Smooth muscle cell (in vitro differentiated cells): ENCODE results near the gene MEIOB. TPM values are rescaled to one million over a fixed set of nuclear protein-coding genes. Genes with fewer than 3 reads are reported as not detected.

Source experiments
- DNase-seq: peaks from one replicate; lab custom pipeline; 2025; ENCODE audit not compliant: unreplicated experiment; lab: John Stamatoyannopoulos, UW
- H2AFZ ChIP-seq: fragments of 200-600 bp; sonication (generic); 2 replicates; pipeline ENCODE4 v1.6.0; 2016; ENCODE audit warnings: antibody characterized with exemption, low read depth, mild to moderate bottlenecking
- H3F3A ChIP-seq: fragments of 200-600 bp; sonication (generic); 2 replicates; pipeline ENCODE4 v1.6.0; 2017; ENCODE audit warnings: antibody characterized with exemption, low read depth
- H3K27ac ChIP-seq: fragments of 200-600 bp; sonication (generic); 2 replicates; pipeline ENCODE4 v1.5.1; 2016; ENCODE audit warnings: low read depth, mild to moderate bottlenecking
- H3K27me3 ChIP-seq: fragments of 200-600 bp; sonication (generic); 2 replicates; pipeline ENCODE4 v1.6.1; 2016; ENCODE audit warnings: low read depth, mild to moderate bottlenecking
- H3K36me3 ChIP-seq: fragments of 200-600 bp; sonication (generic); 2 replicates; pipeline ENCODE4 v1.5.1; 2016; ENCODE audit warnings: low read depth
- H3K4me1 ChIP-seq: fragments of 200-600 bp; sonication (generic); 2 replicates; pipeline ENCODE4 v1.5.1; 2016; ENCODE audit warnings: low read depth
- H3K4me2 ChIP-seq: fragments of 200-600 bp; sonication (generic); 2 replicates; pipeline ENCODE4 v1.6.0; 2016; ENCODE audit warnings: mild to moderate bottlenecking
- H3K4me3 ChIP-seq: fragments of 200-600 bp; sonication (generic); 2 replicates; pipeline ENCODE4 v1.5.1; 2016; ENCODE audit warnings: mild to moderate bottlenecking
- H3K79me2 ChIP-seq: fragments of 200-600 bp; sonication (generic); 2 replicates; pipeline ENCODE4 v1.6.0; 2016; ENCODE audit warnings: low read depth, mild to moderate bottlenecking
- H3K9ac ChIP-seq: fragments of 200-600 bp; sonication (generic); 2 replicates; pipeline ENCODE4 v1.6.0; 2016; ENCODE audit warnings: low read depth
- H3K9me3 ChIP-seq: fragments of 200-600 bp; sonication (generic); replicated peaks from 2 replicates; pipeline ENCODE4 v1.5.1; 2016; ENCODE audit warnings: low read depth
- H4K20me1 ChIP-seq: fragments of 200-600 bp; sonication (generic); 2 replicates; pipeline ENCODE4 v1.6.0; 2016; ENCODE audit warnings: low read depth
- WGBS: methylation state at CpG from one replicate; pipeline ENCODE4 v1.1.7; 2016; ENCODE audit warnings: low lambda C conversion rate; 5-methylcytosine and 5-hydroxymethylcytosine counted together
- polyA plus RNA-seq: library from polyadenylated mRNA; unstranded; fragments of >200 nt; fragmentation: Nextera tagmentation; extraction: Ambion mirVana; gene quantifications from 2 replicates; pipeline ENCODE4 v1.2.1, GENCODE V29; 2016
- total RNA-seq: library from RNA; depleted of rRNA; stranded (reverse); fragments of >200 nt; gene quantifications from 2 replicates; pipeline ENCODE4 v1.2.3, GENCODE V29; 2014
- TF ChIP-seq, protein P1 (sequence below): fragments of 200-600 bp; sonication (generic); IDR thresholded peaks from 2 replicates; pipeline ENCODE4 v1.5.1; 2017; ENCODE audit warnings: borderline replicate concordance, mild to moderate bottlenecking, antibody characterized with exemption; ENCODE audit not compliant: insufficient read depth, poor library complexity, severe bottlenecking

MEIOB gene
- total and polyA plus RNA-seq, 2 experiments from 2014 or later, result 0.18 to 1.7 TPM

DNA sequence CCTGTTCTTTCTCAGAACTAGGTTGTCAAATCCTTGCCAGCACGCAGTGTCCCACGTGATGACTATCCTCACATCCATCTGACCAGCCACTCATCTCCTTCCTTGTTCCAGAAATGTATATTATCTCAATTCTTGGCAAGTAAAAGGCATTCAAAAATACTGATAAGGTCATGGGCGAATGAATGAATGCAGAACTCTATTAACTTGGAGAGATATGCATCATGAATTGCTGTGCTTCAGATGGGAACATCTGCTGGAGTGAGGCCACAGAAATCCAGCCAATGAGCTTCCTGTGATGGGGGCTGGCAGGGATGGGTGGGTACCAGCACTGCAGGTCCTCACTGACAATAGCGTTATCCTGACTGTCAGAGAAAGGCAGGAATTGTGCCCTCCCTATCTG is 26.0 kb downstream of the MEIOB start:
- no peaks in the 10 kb centered on the region for H4K20me1 ChIP-seq

DNA sequence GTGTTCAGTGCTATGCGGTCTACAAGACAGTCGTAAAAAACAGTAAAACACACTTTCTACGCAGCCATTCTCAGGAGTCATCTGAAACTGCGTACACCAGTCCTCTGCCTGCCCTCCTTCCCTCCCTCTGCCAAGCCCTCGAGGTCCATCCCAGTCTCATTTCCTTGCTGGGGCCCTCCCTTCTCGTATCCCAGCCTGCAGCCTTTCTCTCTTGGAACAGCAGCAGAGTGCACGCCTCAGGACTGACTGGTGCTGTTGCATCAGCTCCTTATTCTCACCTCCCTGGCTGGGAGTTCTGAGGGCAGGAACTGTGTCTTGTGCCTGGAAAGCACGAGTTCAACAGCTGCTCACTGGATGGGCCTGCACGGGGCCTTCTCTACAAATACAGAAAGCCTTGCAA is 32.4 kb downstream of the MEIOB start:
- Histone ChIP-seq H3K27ac (no peak overlapping the region), H3K9me3 (no peaks in the 10 kb centered on the region), H4K20me1 (no peaks in the 10 kb centered on the region), H3K4me3 (no peak overlapping the region), H3K36me3 (no peaks in the 10 kb centered on the region), H2AFZ (no peak overlapping the region), H3K4me2 (no peak overlapping the region), H3F3A (peaks cover 4% of the 10 kb centered on the region), H3K4me1 (no peaks in the 10 kb centered on the region), H3K27me3 (peaks cover 4% of the 10 kb centered on the region), H3K79me2 (no peaks in the 10 kb centered on the region), H3K9ac (no peak overlapping the region)
- TF ChIP-seq, protein P1, sequence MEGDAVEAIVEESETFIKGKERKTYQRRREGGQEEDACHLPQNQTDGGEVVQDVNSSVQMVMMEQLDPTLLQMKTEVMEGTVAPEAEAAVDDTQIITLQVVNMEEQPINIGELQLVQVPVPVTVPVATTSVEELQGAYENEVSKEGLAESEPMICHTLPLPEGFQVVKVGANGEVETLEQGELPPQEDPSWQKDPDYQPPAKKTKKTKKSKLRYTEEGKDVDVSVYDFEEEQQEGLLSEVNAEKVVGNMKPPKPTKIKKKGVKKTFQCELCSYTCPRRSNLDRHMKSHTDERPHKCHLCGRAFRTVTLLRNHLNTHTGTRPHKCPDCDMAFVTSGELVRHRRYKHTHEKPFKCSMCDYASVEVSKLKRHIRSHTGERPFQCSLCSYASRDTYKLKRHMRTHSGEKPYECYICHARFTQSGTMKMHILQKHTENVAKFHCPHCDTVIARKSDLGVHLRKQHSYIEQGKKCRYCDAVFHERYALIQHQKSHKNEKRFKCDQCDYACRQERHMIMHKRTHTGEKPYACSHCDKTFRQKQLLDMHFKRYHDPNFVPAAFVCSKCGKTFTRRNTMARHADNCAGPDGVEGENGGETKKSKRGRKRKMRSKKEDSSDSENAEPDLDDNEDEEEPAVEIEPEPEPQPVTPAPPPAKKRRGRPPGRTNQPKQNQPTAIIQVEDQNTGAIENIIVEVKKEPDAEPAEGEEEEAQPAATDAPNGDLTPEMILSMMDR, result no peak
- no peak for DNase-seq
- WGBS, result 44% methylated on average over 9 of the region's 9 CpGs

More for the DNA sequence above, 26.0 kb downstream of the MEIOB start:
- TF ChIP-seq, protein P1, result no peak
- H3K4me3 ChIP-seq, result no peak overlapping the region
- H3K27ac ChIP-seq, result no peak overlapping the region
- H3K27me3 ChIP-seq, result peaks cover 26% of the 10 kb centered on the region
- 59% methylated on average over 4 of the region's 4 CpGs for WGBS
- no peak overlapping the region for H2AFZ ChIP-seq
- no peaks in the 10 kb centered on the region for H3K36me3 ChIP-seq
- H3K9ac ChIP-seq, result no peak overlapping the region
- H3F3A ChIP-seq, result no peaks in the 10 kb centered on the region
- H3K4me1 ChIP-seq, result no peaks in the 10 kb centered on the region
- no peaks in the 10 kb centered on the region for H3K9me3 ChIP-seq
- no peak overlapping the region for H3K4me2 ChIP-seq
- DNase-seq, result no peak
- no peaks in the 10 kb centered on the region for H3K79me2 ChIP-seq

DNA sequence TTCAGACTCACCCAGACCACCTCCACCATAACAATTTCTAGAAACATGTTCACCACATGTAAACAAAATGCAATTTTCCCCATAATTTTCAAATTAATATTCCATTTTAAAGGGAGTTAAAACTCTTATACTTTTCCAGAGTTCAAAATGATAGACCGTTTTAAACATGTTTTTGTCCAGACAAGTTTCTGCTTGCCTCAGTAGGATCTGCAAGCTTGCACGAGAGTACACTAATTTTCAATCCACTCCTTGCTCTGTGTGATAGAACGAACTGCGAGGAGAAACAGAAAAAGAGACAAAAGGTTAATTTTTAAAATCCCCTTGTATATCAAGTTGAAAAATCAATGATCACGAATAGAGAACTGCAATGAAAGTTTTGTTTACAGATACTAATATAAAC is 37.9 kb downstream of the MEIOB start:
- TF ChIP-seq, protein P1, result no peak
- Histone ChIP-seq H3K36me3 (no peaks in the 10 kb centered on the region), H3F3A (peaks cover 2% of the 10 kb centered on the region), H3K27ac (no peak overlapping the region), H3K27me3 (no peaks in the 10 kb centered on the region), H2AFZ (no peak overlapping the region), H3K79me2 (peaks cover 7% of the 10 kb centered on the region), H3K4me2 (no peak overlapping the region), H3K9me3 (no peaks in the 10 kb centered on the region), H4K20me1 (no peaks in the 10 kb centered on the region), H3K4me3 (no peak overlapping the region), H3K4me1 (peaks cover 4% of the 10 kb centered on the region), H3K9ac (no peak overlapping the region)
- WGBS, result 75% methylated on average over 5 of the region's 5 CpGs
- DNase-seq, result no peak

DNA sequence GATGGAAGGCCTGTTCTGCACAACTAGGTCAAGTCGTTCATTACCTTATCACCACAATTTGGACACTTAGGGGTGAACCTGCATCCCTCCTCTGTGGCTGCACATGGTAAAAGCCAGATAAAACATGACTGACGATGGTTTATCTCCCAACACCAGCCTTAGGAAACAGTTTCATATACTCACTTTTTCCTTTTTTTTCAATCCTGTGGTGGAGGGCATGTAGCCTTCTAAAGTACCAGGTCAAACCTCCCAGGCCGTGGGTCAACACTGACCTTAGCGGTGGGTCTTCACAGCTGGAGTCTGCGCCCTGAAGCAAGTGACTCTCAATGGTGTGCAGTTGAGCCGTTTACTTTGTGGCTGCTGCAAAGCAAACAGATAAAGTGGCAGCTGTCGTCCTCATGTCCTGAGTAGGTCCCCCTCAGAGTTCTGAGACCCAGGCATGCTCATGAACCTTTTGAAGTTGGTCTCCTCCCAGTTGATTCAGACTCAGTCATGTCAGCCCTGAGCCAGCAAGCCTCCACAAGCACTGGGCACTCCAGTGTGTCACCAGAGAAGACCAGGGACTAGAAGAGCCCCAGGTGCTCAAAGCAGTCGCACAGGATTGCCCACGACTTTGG is 39.0 kb downstream of the MEIOB start:
- Histone ChIP-seq H3K4me2 (no peak overlapping the region), H3K9me3 (no peaks in the 10 kb centered on the region), H3K27ac (no peak overlapping the region), H3K4me3 (no peak overlapping the region), H3F3A (no peaks in the 10 kb centered on the region), H3K79me2 (peaks cover 17% of the 10 kb centered on the region), H3K9ac (no peak overlapping the region), H3K36me3 (no peaks in the 10 kb centered on the region), H2AFZ (no peak overlapping the region), H4K20me1 (no peaks in the 10 kb centered on the region), H3K27me3 (no peaks in the 10 kb centered on the region), H3K4me1 (peaks cover 15% of the 10 kb centered on the region)
- DNase-seq, result no peak
- WGBS, result 78% methylated on average over 9 of the region's 9 CpGs
- TF ChIP-seq, protein P1, result no peak
